Panc1 (cell line): ENCODE measurements around the gene HUNK. TPM values are rescaled to one million over a fixed set of nuclear protein-coding genes. Genes with fewer than 3 reads are reported as not detected.

ENCODE experiments used
- ATAC-seq: fragments of 200-7000 bp; cut with Tn5 transposase; 2 replicates; pipeline ENCODE4 v1.9.1; 2020; ENCODE audit warnings: mild to moderate bottlenecking, moderate library complexity
- BruUV-seq: library from RNA; stranded (reverse); fragments of 400-500 nt; replicated peaks from 2 replicates; lab custom pipeline; 2021; lab: Mats Ljungman, UMichigan
- CTCF ChIA-PET: fragments of 300-600 bp; sonication (Branson Sonifier 250); formaldehyde crosslinking; loops from one replicate; lab custom pipeline; 2022; ENCODE audit warnings: antibody characterized with exemption; lab: Charles Lee
- POLR2A ChIA-PET: fragments of 300-600 bp; sonication (Branson Sonifier 250); formaldehyde crosslinking; loops from one replicate; lab custom pipeline; 2022; ENCODE audit warnings: antibody characterized with exemption; lab: Charles Lee
- DNase-seq: peaks from one replicate; pipeline ENCODE4 v3.0.0-alpha.2; 2010; ENCODE audit warnings: low read depth, low spot score
- H3K27ac ChIP-seq: 2 replicates; pipeline ENCODE4 v1.5.1; 2011; ENCODE audit warnings: mild to moderate bottlenecking, low read length, inconsistent platforms
- H3K27me3 ChIP-seq: fragments of 200-500 bp; sonication (Bioruptor generic); 2 replicates; pipeline ENCODE4 v1.6.0; 2014; ENCODE audit warnings: low read length, inconsistent platforms; ENCODE audit not compliant: control insufficient read depth, insufficient read depth
- H3K36me3 ChIP-seq: fragments of 200-500 bp; sonication (Bioruptor generic); 2 replicates; pipeline ENCODE4 v1.5.1; 2014; ENCODE audit warnings: inconsistent platforms, mild to moderate bottlenecking, low read length, moderate library complexity; ENCODE audit not compliant: control insufficient read depth, insufficient read depth
- H3K4me1 ChIP-seq: 2 replicates; pipeline ENCODE4 v1.5.1; 2011; ENCODE audit warnings: inconsistent platforms, mild to moderate bottlenecking, low read length, moderate library complexity; ENCODE audit not compliant: control insufficient read depth, insufficient read depth
- H3K4me3 ChIP-seq, 2 experiments: 2 replicates each; pipeline ENCODE4 v1.5.1; 2011 to 2012; ENCODE audit warnings: low read depth in 2 of 2, low read length in 2 of 2, mild to moderate bottlenecking in 2 of 2, inconsistent platforms in 1 of 2, moderate library complexity in 1 of 2
- H3K9me3 ChIP-seq: fragments of 200-500 bp; sonication (Bioruptor generic); 2 replicates; pipeline ENCODE4 v1.5.1; 2014; ENCODE audit warnings: low read depth, mild to moderate bottlenecking, inconsistent platforms, low read length, moderate library complexity; ENCODE audit not compliant: control insufficient read depth, insufficient read depth
- CTCF ChIP-seq: fragments of 450-650 bp; IDR thresholded peaks from 2 replicates; pipeline ENCODE4 v1.5.1; 2017; ENCODE audit warnings: mild to moderate bottlenecking
- POLR2AphosphoS5 ChIP-seq: IDR thresholded peaks from 2 replicates; pipeline ENCODE4 v1.6.1; 2012; ENCODE audit warnings: mild to moderate bottlenecking, low read depth, low read length, moderate library complexity
- REST ChIP-seq, 2 experiments: IDR thresholded peaks; 2 replicates each; pipeline ENCODE4 v1.6.1; 2011 to 2012; ENCODE audit warnings: low read depth in 2 of 2, control low read depth in 1 of 2, low read length in 1 of 2, mild to moderate bottlenecking in 1 of 2, moderate library complexity in 1 of 2; ENCODE audit not compliant: insufficient read depth in 1 of 2
- SIN3A ChIP-seq: IDR thresholded peaks from 2 replicates; pipeline ENCODE4 v1.6.1; 2012; ENCODE audit warnings: low read depth, mild to moderate bottlenecking, low read length, moderate library complexity, borderline replicate concordance; ENCODE audit not compliant: insufficient read depth
- TCF7L2 ChIP-seq: IDR thresholded peaks from 2 replicates; pipeline ENCODE4 v1.6.1; 2011; ENCODE audit warnings: mild to moderate bottlenecking, low read depth, low read length, inconsistent platforms
- in situ Hi-C: cut with HindIII; loops from 2 replicates; pipeline ENCODE4 v1.10.0; 2016; ENCODE audit warnings: low sequenced_read_pairs, low pct_unique_long_range_greater_than_20kb
- intact Hi-C: fragments of 100-400 bp; cut with micrococcal nuclease; formaldehyde crosslinking; loops from one replicate; pipeline ENCODE4 v1.10.0; 2022; ENCODE audit not compliant: unreplicated experiment
- total RNA-seq: library from RNA; stranded (reverse); gene quantifications from one replicate; pipeline ENCODE4 v1.2.1, GENCODE V29; 2021; ENCODE audit not compliant: unreplicated experiment

The HUNK gene
- total RNA-seq, 1 experiment from 2014 or later: 0.05 TPM

GRCh38 chr21:31931644-31932469 lies 59.0 kb downstream of the HUNK start:
- intact Hi-C loops (no loop called here), in situ Hi-C loops (no loop called here)
- POLR2A ChIA-PET: no interaction called here
- no peak overlapping the region for H3K4me3 ChIP-seq
- no peaks in the 10 kb centered on the region for H3K4me1 ChIP-seq
- CTCF ChIA-PET: no interaction called here
- H3K36me3 ChIP-seq: no peaks in the 10 kb centered on the region
- no peak for DNase-seq
- H3K9me3 ChIP-seq: no peaks in the 10 kb centered on the region
- TF ChIP-seq SIN3A (no peak), TCF7L2 (no peak), REST (IDR thresholded peaks at IDR 0.05; ENCODE audit: insufficient read depth in 1 of 2, low read depth in 2 of 2, low read length in 1 of 2) (no peak), CTCF (no peak), POLR2AphosphoS5 (no peak)
- no TSS peak for BruUV-seq
- no peak overlapping the region for H3K27ac ChIP-seq
- peaks cover 1% of the 10 kb centered on the region; the same call in 1 of the 2 replicates for H3K27me3 ChIP-seq
- no peak for ATAC-seq

GRCh38 chr21:31932470-31932764 lies 59.6 kb downstream of the HUNK start:
- Histone ChIP-seq H3K27ac (no peak overlapping the region), H3K27me3 (peaks cover 5% of the 10 kb centered on the region), H3K4me1 (no peaks in the 10 kb centered on the region), H3K4me3 (no peak overlapping the region), H3K9me3 (no peaks in the 10 kb centered on the region), H3K36me3 (no peaks in the 10 kb centered on the region)
- TF ChIP-seq SIN3A: no peak
- TF ChIP-seq REST (IDR thresholded peaks at IDR 0.05; ENCODE audit: insufficient read depth in 1 of 2, low read depth in 2 of 2, low read length in 1 of 2): no peak
- TF ChIP-seq TCF7L2: no peak
- no peak for TF ChIP-seq CTCF
- no peak for TF ChIP-seq POLR2AphosphoS5
- ATAC-seq: no peak
- DNase-seq: no peak
- ChIA-PET CTCF (no interaction called here), POLR2A (no interaction called here)
- BruUV-seq: no TSS peak
- in situ Hi-C loops (no loop called here), intact Hi-C loops (no loop called here)
